Stimulated activated CD4-positive, alpha-beta T cell treated with anti-CD3 and anti-CD28 coated beads, Interleukin-1b, Interleukin-23, amount 100 ng/mL, for 24 hours (primary cell): ENCODE data around the gene PDHB.
A peak's percentile ranks its signal among the peaks of the same experiment; 100 is the strongest.
"Not testable (repeated sequence)": the region's sequence is repeated elsewhere in the genome, so short reads cannot be mapped to it uniquely, and the experiment has no call there.

Experiments
- DNase-seq, 4 experiments: peaks; one replicate each; pipeline ENCODE4 v3.0.0-alpha.2; 2020; ENCODE audit warnings: low read depth in 4 of 4, low spot score in 1 of 4

Gene PDHB

DNA sequence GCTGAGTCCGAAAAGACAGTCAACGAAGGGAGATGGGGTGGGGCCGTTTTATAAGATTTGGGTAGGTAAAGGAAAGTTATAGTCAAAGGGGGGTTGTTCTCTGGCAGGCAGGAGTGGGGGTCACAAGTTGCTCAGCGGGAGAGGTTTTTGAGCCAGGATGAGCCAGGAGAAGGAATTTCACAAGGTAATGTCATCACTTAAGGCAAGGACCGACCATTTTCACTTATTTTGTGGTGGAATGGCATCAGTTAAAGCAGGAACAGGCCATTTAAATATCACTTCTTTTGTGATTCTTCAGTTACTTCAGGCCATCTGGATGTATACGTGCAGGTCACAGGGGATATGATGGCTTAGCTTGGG, 7.3 kb upstream of the PDHB start:
- DNase-seq = not testable (repeated sequence)

DNA sequence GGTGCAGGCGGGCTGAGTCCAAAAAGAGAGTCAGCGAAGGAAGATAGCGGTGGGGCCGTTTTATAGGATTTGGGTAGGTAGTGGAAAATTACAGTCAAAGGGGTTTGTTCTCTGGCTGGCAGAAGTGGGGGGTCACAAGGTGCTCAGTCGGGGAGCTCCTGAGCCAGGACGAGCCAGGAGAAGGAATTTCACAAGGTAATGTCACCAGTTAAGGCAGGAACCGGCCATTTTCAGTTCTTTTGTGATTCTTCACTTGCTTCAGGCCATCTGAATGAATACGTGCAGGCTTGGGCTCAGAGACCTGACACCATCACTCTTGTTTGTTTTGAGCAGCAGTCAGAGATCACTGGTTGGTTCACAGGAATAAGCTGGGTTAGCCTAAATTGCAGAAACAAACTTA, 3.6 kb upstream of the PDHB start:
- DNase-seq = not testable (repeated sequence)

DNA sequence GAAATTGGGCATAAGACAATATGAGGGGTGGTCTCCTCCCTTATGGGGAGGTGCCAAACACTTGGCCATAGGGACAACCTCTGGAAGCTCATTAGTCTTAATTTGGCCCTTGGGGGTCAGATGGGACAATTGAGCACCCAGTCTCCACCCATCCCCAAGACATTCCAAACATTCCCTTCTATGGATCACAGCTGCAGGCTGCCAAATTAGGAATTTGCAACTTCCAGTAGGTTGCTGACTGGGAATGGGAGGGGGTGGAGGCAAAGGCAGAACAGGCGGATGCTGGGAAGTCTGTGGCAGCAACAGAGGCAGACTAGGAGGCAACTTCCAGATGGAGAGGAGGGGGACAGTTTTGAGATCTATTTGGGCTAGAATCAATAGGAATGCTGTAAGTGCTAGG, 1.4 kb upstream of the PDHB start:
- DNase-seq = no peak

DNA sequence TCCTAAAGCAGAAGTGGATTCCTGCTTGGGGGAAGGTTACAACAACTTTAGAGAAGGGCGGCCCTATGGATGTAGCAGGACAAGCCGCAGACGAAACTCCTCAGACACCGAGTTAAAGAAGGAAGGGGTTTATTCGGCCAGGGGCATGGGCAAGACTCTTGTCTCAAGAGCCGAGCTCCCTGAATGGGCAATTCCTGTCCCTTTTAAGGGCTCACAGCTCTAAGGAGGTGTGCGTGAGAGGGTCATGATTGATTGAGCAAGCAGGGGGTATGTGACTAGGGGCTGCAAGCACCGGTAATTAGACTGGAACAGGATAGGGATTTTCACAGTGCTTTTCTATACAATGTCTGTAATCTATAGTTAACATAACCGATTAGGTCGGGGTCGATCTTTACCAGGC, 879 bp upstream of the PDHB start:
- no peak for DNase-seq

DNA sequence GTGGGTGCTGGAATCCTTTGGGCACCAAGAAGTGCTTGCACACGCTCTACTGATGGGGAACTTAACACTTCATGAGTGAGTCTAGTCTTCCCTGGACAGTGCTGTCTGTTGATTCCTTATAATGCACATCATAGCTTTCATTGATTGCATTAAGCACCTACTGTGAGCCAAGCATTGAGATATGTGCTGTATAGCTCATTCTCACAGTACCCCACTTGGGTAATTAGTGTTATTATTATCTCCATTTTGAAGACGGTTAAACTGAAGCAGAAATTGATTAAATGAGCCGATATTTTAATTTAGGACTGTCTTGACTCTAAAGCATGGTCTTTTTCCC, 504 bp upstream of the PDHB start:
- DNase-seq = no peak

DNA sequence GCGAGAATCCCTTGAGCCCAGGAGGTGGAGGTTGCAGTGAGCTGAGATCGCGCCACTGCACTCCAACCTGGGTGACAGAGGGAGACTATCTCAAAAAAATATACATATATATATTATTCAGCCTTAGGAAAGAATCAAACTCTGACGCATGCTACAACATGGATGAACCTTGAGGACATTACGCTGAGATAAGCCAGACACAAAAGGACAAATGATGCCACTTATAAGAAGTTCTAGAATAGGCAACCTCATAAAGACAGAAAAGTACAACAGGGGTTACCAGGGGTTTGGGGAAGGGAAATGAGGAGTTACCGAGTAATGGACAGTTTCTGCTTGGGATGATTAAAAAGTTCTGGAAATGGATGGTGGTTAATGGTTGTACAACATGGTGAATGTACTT, 727 bp downstream of the PDHB start:
- DNase-seq = no peak

DNA sequence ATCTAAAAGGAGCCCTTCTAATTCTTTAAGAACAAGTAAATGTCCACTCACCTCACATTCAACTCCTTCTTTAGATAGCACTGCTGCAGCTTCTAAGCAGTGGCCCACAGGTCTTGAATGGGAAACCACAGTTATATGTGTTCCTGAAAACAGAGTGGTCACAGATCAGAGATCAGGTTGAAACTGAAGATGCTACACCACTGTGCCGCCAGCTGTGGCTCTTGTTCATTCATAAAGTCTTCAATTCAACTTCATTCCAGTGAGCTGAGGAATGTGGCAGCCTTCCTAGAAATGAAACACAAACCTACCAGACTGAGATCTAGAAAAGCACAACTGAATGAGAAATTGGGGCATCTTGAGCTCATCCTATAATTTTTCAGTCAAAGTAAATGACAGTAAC, 4.0 kb downstream of the PDHB start:
- no peak for DNase-seq

DNA sequence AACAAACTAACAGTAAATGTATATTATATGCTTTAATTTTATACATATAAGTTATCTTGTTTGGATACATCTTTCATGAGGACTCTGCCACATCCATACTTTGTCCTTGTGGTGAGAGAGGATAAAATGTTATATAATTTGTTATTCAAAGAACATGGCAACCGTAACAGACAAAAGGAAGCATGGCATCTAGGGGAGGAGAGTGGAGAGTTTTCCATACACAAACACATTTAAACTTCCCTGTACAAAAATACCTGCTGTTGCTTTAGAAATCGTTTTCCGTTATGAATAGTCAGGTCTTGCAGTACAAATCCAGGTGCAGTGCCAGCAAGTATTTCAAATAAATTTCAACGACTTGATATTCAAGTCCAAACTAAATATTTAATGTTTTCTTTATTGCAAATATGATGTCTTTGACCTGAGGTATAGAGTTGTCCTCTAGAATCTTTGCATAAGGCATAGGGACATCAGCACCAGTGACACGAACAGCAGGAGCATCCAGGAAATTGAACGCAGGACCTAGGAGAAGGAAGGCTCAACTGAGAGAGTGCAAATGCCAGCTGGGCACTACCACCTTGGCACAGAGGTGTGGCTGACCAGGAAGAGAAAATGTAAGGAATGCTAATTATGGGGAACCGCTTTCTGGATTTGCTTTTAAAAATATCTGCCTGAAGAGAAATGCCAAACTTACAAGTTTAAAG, 5.8 kb downstream of the PDHB start:
- DNase-seq = no peak

DNA sequence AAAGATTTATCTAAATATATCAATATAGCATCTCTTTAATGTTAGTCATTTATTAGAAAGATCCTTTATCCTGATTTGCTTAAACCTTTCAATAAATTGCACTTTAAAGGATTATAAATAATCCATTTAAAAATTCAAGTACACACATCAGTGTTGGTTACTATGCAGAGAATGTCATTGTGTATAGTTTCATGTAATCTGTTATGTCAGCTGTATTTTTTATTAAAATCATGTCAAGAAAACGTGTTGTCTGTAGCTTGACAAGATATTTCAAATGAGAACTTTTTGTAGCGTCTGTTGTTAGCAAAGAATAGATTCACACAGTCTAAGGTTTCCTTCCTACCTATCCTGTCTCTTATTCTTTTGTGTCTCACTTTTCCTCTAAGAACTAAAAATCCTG, 7.8 kb downstream of the PDHB start:
- DNase-seq = no peak

DNA sequence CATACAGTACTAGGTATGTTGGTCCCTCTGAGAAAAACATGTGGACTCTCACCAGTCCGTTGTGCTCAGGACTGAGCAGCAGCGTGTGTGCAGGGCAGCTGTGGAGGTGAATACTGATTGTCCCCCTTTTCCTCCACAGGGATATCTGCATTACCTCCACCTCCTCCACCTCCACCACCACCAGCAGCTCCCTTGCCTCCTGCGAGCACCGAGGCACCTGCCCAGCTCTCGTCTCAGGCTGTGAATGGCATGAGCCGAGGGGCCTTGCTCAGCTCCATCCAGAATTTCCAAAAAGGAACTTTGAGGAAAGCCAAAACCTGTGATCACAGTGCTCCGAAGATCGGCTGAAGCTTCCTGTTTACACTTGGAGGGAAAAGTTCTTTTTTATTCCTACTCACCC, 9.0 kb downstream of the PDHB start:
- no peak for DNase-seq

DNA sequence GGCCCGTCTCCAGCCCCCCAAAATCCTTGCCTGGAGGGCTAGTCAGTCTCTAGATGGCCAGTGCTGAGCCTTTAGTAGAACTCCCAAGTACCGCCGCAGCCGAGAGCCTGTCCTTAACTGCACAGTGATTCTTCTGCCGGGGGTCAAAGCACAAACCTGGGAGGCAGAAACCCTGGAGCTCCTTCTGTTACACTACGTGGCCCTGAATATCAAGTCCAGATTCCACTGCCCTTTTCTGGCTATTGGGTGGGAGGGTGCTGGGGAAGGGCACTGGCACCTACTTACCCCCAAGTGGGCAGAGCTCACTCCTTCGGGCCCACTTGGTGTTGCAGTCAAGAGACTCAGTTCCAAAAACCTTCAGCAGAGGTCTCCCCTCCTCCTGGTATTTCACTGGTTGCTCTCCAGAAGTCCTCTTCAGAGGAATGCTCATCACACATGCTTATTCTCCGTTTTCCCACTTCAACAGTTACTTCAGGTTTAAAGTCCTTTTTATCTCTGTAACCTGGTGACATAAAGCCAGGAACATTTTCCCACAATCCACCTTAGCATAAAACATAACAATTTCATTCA, 10.8 kb downstream of the PDHB start:
- no peak for DNase-seq

DNA sequence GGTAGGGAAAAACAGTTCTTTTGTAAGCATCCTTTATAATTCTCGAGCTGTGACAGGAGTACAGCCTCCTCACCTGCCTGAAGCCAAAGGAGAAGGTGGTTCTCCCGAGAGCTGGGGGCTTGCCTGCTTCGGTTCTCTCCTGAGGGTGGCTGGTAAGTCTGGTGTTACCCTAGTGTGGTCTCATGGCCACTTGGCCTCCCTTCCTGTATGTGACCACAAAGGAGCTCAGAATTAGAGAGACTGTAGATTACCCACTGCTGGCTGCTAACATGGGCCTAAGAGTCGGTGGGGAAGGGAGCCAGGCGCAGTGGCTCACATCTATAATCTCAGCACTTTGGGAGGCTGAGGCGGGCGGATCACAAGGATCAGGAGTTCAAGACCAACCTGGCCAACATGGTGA, 12.6 kb downstream of the PDHB start:
- DNase-seq = no peak

DNA sequence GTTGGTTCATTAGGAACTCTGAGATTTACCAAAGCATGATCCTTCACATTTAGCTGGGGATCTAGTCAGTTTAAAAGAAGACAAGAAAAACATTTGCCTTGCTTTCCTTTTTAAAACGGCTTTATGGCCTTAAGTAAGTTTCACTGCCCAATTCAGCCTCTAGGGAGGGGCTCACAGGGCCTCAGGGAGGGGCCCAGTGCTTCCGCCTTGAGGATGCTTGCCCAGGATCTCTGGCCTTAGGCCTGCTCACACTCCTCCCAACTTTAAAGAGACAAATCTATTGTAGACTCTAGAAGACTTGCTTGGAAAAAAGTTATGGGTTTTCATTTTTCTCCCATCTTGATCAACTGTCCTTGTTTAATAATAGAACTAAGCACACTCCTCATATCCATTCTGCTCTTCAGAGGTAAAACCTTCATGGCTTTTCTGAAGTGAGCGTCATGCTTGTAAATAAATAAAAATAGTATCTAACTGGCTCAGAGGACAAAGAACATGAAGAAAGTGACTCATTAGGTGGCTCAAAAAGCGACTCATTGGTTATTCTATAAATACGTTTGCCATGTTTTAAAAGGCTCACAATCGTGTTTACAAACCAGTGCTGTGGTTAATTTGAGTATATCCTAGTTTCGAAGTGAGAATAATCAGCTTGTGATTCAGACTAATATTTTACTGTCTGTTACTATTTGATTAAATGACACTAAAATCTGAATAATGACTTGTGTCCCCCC, 13.7 kb downstream of the PDHB start:
- DNase-seq = no peak

DNA sequence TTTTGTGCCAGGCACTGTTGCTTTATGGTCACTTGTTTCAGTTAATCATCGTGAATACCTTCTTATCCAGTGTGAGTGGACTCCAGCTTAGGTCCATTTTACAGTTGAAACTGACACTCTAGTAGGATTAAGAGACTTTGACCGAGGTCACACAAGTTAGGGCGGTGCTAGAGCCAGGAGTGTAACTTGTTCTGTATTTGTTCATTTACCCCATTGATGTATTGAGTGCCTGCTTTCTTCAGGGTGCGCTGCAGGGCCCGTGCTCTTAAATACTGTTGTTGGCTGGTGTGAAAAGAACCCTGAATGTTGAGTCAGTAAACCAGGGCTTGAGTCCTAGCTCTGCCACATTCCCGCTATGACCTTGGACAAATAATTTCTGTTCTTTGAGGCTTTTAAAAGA, 15.4 kb downstream of the PDHB start:
- DNase-seq = no peak

DNA sequence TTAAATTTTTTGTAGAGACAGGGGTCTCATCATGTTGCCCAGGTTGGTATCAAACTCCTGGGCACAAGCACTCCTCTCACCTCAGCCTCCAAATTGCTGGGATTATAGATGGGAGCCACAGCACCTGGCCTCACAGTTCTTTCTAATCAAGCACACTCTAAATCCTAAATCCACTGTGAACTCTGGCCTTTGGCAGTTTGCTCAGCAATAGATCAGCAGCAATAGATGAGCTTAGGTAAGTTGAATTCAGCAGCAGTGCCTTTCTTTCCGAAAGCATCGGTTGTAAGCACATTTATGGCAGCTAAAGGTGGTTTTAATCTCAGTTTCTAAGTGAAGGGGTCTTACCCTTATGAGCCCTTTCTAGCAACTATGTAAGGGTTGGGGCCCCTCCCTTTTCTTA, 16.6 kb downstream of the PDHB start:
- DNase-seq = no peak

DNA sequence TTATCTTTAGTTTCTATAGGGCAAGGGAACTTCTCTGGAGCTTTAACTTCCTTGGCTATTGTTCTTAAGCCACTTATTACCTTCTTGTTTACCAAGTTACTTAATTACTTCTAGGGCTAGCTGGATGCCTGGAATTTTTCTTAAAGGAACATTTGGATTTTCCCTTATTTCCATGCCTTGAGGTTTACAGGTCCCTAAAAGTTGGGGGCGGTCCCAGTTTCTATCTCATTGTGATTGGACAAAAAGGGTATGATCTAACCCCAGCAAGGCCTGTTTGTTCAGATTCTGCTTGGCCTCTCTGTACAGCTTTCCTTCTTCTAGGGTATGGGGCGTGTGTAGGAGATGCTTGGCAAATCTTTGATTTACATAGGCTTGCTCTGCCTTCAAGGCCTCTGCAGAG, 17.4 kb downstream of the PDHB start:
- no peak for DNase-seq

DNA sequence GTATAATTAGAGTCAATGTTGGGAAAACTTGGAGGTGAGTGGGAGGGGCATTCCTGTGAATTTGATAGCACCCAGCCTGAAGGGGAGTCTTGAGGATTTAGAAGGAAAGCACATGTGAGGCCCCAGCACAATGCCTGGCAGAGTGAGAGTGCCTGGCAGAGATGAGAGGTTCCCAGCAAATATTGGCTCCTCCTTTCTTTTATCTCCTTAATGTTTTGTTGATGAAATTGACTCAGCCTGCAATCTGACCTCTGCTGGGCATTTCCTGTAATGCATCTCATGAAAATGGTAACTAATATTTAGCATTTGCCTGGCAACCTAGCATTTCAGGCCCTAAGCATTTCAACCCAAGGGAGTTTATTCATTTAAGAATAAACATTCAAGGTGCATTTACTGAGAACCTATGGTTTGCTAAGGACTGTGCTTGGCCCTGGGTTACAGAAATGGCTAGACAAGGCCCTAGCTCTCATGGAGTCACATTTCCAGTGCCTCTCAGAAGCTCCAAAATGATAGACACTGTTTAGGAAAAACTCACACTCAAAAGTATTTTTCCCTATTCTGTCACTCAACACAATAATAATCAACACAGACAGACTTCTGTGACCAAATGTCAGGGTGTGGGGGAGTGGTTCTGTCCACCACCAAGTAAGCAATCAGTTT, 19.0 kb downstream of the PDHB start:
- peak in 3 of 4 experiments; percentile 9 to 32 (median 13) for DNase-seq

DNA sequence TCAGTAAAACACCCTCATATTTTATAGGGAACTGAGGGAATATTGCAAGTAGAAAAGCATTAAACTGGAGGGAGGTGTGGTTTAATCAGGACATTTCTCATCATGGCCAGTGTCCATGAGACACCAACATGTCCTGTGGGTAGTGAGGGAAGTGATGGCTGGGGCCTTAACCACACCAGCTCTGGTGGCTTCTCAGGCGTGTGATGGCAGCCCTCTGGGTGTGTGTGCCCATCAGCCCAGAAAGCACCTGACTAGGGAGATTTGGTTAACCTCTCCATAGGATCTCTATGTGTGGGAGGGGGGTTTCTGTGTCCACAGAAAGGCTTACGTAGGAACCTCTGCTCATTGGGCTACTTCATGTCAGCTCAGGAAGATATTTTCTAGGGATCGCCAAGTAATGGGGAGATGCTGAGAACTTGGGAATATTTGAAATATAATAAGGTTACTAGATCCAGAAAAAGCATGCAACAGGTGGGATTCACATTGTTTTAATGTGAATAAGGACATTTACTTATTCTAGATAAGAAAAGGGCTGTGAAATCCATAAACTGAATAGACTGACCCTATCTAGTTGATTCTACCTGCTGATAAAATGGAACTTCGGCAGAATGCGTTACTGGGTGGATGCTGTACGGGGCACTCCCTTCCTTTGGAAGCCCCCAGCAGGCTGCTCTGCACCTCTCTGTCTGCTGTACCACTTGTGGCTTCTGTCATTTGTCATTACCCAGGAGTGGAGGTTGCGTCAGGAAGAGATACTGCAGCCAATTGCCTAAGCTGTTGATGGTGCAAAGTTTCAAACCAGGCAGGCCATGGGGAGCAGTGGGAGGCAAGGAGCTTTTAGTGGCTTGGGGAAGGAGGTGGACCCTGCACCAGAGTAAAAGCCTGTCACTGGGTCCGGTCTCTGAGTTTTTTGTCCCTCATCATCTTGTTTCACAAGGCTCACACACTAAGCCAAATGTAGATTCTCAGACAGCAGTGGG, 21.5 kb downstream of the PDHB start:
- no peak for DNase-seq

DNA sequence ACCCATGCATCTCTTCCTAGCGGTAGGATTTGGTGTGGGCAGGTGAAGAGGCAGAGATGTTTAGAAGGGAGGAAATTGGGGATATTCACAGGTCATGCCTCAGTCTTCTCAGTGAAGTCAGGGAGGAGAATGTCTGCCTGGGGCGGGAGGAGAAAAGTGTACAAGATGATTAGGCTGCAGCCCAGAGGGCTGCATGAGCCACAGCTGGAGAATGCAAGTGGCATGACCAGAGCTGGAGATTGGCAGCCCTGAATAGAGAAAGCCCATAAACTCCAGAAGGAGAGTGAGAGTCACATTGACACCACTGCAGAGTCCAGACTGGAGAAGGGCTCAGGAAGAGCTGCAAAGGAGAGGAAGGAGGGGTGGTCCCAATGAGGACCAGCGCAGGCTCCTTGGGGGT, 22.6 kb downstream of the PDHB start:
- no peak for DNase-seq

DNA sequence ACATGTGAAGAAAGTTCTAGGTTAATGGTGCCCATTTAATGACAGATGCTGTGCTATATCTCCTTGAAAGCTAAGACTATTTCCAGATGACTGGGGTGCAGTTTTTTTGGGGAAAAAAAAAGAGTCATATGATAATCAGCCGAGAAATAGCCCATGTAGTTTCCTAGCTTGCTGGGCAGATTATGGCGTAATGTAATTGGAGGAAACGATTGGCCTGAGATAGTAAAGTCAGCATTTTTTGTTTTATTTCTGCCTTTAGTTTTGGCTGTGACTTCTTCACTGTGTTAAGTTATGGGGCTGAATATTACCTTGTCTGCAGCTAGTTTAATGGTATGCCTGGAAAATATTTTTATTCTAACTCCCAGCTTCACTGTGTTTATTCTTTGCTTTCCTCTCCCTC, 24.0 kb downstream of the PDHB start:
- no peak for DNase-seq

DNA sequence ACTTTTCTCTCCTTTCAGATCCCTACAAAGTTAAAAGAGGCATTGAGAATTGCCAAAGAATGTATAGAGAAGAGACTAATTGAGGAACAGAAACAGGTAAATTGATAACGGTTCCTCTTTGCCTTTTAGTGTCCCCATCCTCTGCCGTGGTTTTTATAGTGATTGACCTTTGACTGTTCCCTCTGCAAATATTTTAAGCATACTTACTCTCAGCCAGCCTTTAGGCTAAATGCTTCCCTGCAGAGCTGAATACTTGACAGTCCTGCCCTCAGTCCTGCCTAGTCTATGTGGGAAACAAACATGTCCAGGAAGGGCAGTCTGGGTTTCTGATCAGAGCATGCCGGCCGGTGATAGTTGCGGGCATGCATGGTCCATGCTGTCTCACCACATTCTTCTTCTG, 24.7 kb downstream of the PDHB start:
- DNase-seq = no peak
